GM18867 (cell line): ENCODE measurements around the gene UPK3BL2.
A peak's percentile ranks its signal among the peaks of the same experiment; 100 is the strongest.
"Not testable (repeated sequence)": the region's sequence is repeated elsewhere in the genome, so short reads cannot be mapped to it uniquely, and the experiment has no call there.

Experiments
- ATAC-seq: cut with Tn5 transposase; IDR thresholded peaks from one replicate; pipeline ENCODE4 v1.9.1; 2021; ENCODE audit warnings: mild to moderate bottlenecking, moderate library complexity; ENCODE audit not compliant: unreplicated experiment

Gene UPK3BL2

GRCh38 chr7:102494473-102495149, 48.9 kb downstream of the UPK3BL2 start:
- ATAC-seq, result peak; percentile 63

GRCh38 chr7:102494026-102494425, 49.5 kb downstream of the UPK3BL2 start:
- ATAC-seq, result not testable (repeated sequence)

- peak; percentile 44 for ATAC-seq
Observed at GRCh38 chr7:102493220-102493935, 50.1 kb downstream of the UPK3BL2 start.

- peak; percentile 50 for ATAC-seq
Observed at GRCh38 chr7:102490529-102491075, 52.9 kb downstream of the UPK3BL2 start.
